ENCODE results near the gene RHNO1.

The RHNO1 gene

GRCh38 chr12:2877047-2877952, at the start of gene RHNO1, which contains the start of gene FOXM1:
RHNO1 (plus strand) TSS chr12:2877223; CDS start chr12:2885367, 8,144 bp downstream.
FOXM1 (minus strand) TSS chr12:2877174; CDS start chr12:2874478, 2,696 bp downstream.
- H3K27ac ChIP-seq, result peak within 1 kb of the TSS; percentile 90

GRCh38 chr12:2829275-2829674, 47.7 kb upstream of the RHNO1 start:
- H3K27ac ChIP-seq, result no peak overlapping the region
- no peak for TF ChIP-seq CTCF (IDR thresholded peaks at IDR 0.05)
- no peak for TF ChIP-seq ZFX (IDR thresholded peaks at IDR 0.05; ENCODE audit: borderline replicate concordance)

More at GRCh38 chr12:2877047-2877952, at the start of gene RHNO1, which contains the start of gene FOXM1:
- TF ChIP-seq ZFX (IDR thresholded peaks at IDR 0.05; ENCODE audit: borderline replicate concordance) (no peak; the same call in 1 of the 2 replicates), CTCF (IDR thresholded peaks at IDR 0.05) (peak; percentile 6; the same call in 1 of the 2 replicates)

- H3K27ac ChIP-seq, result no peak overlapping the region
- TF ChIP-seq ZFX (IDR thresholded peaks at IDR 0.05; ENCODE audit: borderline replicate concordance), result no peak
- no peak for TF ChIP-seq CTCF (IDR thresholded peaks at IDR 0.05)
Measured at GRCh38 chr12:2832550-2833127, 44.4 kb upstream of the RHNO1 start.

GRCh38 chr12:2833327-2833726, 43.7 kb upstream of the RHNO1 start:
- TF ChIP-seq CTCF (IDR thresholded peaks at IDR 0.05) (no peak), ZFX (IDR thresholded peaks at IDR 0.05; ENCODE audit: borderline replicate concordance) (no peak)
- no peak overlapping the region for H3K27ac ChIP-seq

GRCh38 chr12:2833810-2834209, 43.2 kb upstream of the RHNO1 start:
- no peak for TF ChIP-seq CTCF (IDR thresholded peaks at IDR 0.05)
- no peak overlapping the region for H3K27ac ChIP-seq

GRCh38 chr12:2834581-2835491, 42.2 kb upstream of the RHNO1 start, which contains the start of gene NRIP2:
NRIP2 (minus strand) TSS chr12:2835035; CDS start chr12:2834983, 52 bp downstream.
- H3K27ac ChIP-seq, result no peak within 1 kb of the TSS
- TF ChIP-seq ZFX (IDR thresholded peaks at IDR 0.05; ENCODE audit: borderline replicate concordance) (no peak), CTCF (IDR thresholded peaks at IDR 0.05) (no peak)
